ENCODE measurements around the gene NAIP.
"Not testable (repeated sequence)": the region's sequence is repeated elsewhere in the genome, so short reads cannot be mapped to it uniquely, and the experiment has no call there.

DNA sequence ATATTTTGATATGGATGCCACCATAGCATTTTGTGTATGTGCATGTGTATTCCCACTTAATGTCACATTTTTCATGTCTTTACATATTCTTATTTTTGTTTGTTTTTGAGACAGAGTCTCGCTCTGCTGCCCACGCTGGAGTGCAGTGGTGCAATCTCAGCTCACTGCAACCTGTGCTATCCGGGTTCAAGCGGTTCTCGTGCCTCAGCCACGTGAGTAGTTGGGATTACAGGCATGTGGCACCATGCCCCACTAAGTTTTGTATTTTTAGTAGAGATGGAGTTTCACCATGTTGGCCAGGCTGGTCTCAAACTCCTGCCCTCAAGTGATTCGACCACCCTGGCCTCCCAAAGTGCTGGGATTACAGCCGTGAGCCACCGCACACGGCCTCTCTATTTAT, 72.1 kb downstream of the NAIP start:
- TF ChIP-seq, protein P1, sequence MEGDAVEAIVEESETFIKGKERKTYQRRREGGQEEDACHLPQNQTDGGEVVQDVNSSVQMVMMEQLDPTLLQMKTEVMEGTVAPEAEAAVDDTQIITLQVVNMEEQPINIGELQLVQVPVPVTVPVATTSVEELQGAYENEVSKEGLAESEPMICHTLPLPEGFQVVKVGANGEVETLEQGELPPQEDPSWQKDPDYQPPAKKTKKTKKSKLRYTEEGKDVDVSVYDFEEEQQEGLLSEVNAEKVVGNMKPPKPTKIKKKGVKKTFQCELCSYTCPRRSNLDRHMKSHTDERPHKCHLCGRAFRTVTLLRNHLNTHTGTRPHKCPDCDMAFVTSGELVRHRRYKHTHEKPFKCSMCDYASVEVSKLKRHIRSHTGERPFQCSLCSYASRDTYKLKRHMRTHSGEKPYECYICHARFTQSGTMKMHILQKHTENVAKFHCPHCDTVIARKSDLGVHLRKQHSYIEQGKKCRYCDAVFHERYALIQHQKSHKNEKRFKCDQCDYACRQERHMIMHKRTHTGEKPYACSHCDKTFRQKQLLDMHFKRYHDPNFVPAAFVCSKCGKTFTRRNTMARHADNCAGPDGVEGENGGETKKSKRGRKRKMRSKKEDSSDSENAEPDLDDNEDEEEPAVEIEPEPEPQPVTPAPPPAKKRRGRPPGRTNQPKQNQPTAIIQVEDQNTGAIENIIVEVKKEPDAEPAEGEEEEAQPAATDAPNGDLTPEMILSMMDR (conservative IDR thresholded peaks at IDR 0.05), result not testable (repeated sequence)
- TF ChIP-seq EZH2 (IDR thresholded peaks at IDR 0.05; ENCODE audit: low read depth), result not testable (repeated sequence)
